GM12878 (cell line): ENCODE data around the gene TENT4B. TPM values are rescaled to one million over a fixed set of nuclear protein-coding genes. Genes with fewer than 3 reads are reported as not detected.

ENCODE experiments used
- ATAC-seq: fragments of 200-7000 bp; cut with Tn5 transposase; 3 replicates; pipeline ENCODE4 v1.9.1; 2020; ENCODE audit warnings: mild to moderate bottlenecking, moderate library complexity
- BruUV-seq: library from RNA; stranded (reverse); fragments of 400-500 nt; replicated peaks from 2 replicates; lab custom pipeline; 2021; lab: Mats Ljungman, UMichigan
- CTCF ChIA-PET: fragments of 300-600 bp; sonication (Branson Sonifier 250); formaldehyde crosslinking; extraction: SDS; loops from one replicate; lab custom pipeline; 2021; ENCODE audit warnings: inconsistent platforms; lab: Yijun Ruan, JAX
- POLR2A ChIA-PET: fragments of 350-600 bp; formaldehyde crosslinking; extraction: SDS; loops from one replicate; lab custom pipeline; 2021; ENCODE audit warnings: inconsistent platforms; lab: Charles Lee
- RAD21 ChIA-PET: fragments of 300-600 bp; sonication (Branson Sonifier 250); formaldehyde crosslinking; loops from one replicate; lab custom pipeline; 2023; ENCODE audit warnings: antibody characterized with exemption; ENCODE audit not compliant: unreplicated experiment; lab: Charles Lee
- SMC1A ChIA-PET: fragments of 300-600 bp; sonication (Branson Sonifier 250); formaldehyde crosslinking; loops from one replicate; lab custom pipeline; 2023; ENCODE audit not compliant: unreplicated experiment, uncharacterized antibody; lab: Charles Lee
- DNase-seq: peaks from one replicate; pipeline ENCODE4 v3.0.0-alpha.2; 2011; ENCODE audit warnings: low read depth, low spot score
- FAIRE-seq: peaks from 3 replicates; lab custom pipeline; 2011; peaks lifted over from hg19 to GRCh38; lab: Jason Lieb, UNC
- H2AFZ ChIP-seq: 2 replicates; pipeline ENCODE4 v1.6.0; 2011; ENCODE audit warnings: low read depth, low read length, control low read depth; ENCODE audit not compliant: control insufficient read depth
- H3K27ac ChIP-seq: 2 replicates; pipeline ENCODE4 v1.5.1; 2011; ENCODE audit warnings: control low read depth; ENCODE audit not compliant: control insufficient read depth, insufficient read depth
- H3K27me3 ChIP-seq, 2 experiments: replicated peaks in 1 of 2; 2 replicates each; pipeline versions ENCODE4 v1.6.0 to v1.6.1; 2011; ENCODE audit warnings: low read length in 1 of 2; ENCODE audit not compliant: control insufficient read depth in 2 of 2, insufficient read depth in 2 of 2
- H3K36me3 ChIP-seq, 2 experiments: 2 replicates each; pipeline ENCODE4 v1.5.1; 2011; ENCODE audit warnings: low read length in 1 of 2; ENCODE audit not compliant: control insufficient read depth in 2 of 2, insufficient read depth in 2 of 2
- H3K4me1 ChIP-seq: 2 replicates; pipeline ENCODE4 v1.6.1; 2011; ENCODE audit warnings: mild to moderate bottlenecking, low read length, moderate library complexity, mixed read lengths; ENCODE audit not compliant: control insufficient read depth, insufficient read depth
- H3K4me2 ChIP-seq: 2 replicates; pipeline ENCODE4 v1.6.0; 2011; ENCODE audit warnings: control low read depth; ENCODE audit not compliant: control insufficient read depth, insufficient read depth
- H3K4me3 ChIP-seq: fragments of 200-600 bp; sonication (generic); 2 replicates; pipeline ENCODE4 v1.5.1; 2016
- H3K79me2 ChIP-seq: 2 replicates; pipeline ENCODE4 v1.6.0; 2011; ENCODE audit warnings: low read length; ENCODE audit not compliant: control insufficient read depth, insufficient read depth
- H3K9ac ChIP-seq: 2 replicates; pipeline ENCODE4 v1.8.0; 2011; ENCODE audit warnings: low read length, control low read depth, mixed read lengths; ENCODE audit not compliant: control insufficient read depth, insufficient read depth
- H3K9me3 ChIP-seq: replicated peaks from 3 replicates; pipeline ENCODE4 v1.5.1; 2011; ENCODE audit warnings: mild to moderate bottlenecking, low read length; ENCODE audit not compliant: control insufficient read depth, insufficient read depth
- H4K20me1 ChIP-seq: 2 replicates; pipeline ENCODE4 v1.6.0; 2011; ENCODE audit not compliant: control insufficient read depth, insufficient read depth
- BMI1 ChIP-seq: fragments of 450-650 bp; IDR thresholded peaks from 2 replicates; pipeline ENCODE4 v1.6.1; 2016; ENCODE audit warnings: mild to moderate bottlenecking, moderate library complexity, borderline replicate concordance
- ESRRA ChIP-seq: IDR thresholded peaks from 2 replicates; pipeline ENCODE4 v1.6.1; 2012; ENCODE audit warnings: mild to moderate bottlenecking, low read length, improper control_type of control experiment
- HCFC1 ChIP-seq: fragments of 150-350 bp; IDR thresholded peaks from 2 replicates; pipeline ENCODE4 v1.6.1; 2014; ENCODE audit warnings: low read length
- LARP7 ChIP-seq: fragments of 450-650 bp; IDR thresholded peaks from 2 replicates; pipeline ENCODE4 v1.6.1; 2017; ENCODE audit warnings: mild to moderate bottlenecking
- NBN ChIP-seq: fragments of 450-650 bp; IDR thresholded peaks from 2 replicates; pipeline ENCODE4 v1.6.1; 2016
- NR2C1 ChIP-seq: fragments of 450-650 bp; IDR thresholded peaks from 2 replicates; pipeline ENCODE4 v1.6.1; 2017; ENCODE audit warnings: antibody characterized with exemption, mild to moderate bottlenecking, moderate library complexity
- PAX8 ChIP-seq: fragments of 450-650 bp; IDR thresholded peaks from 2 replicates; pipeline ENCODE4 v1.6.1; 2017; ENCODE audit warnings: mild to moderate bottlenecking, moderate library complexity
- SREBF2 ChIP-seq: IDR thresholded peaks from 2 replicates; pipeline ENCODE4 v1.6.1; 2012; ENCODE audit warnings: mild to moderate bottlenecking, low read length
- YBX1 ChIP-seq: fragments of 450-650 bp; IDR thresholded peaks from 2 replicates; pipeline ENCODE4 v1.6.1; 2016; ENCODE audit warnings: antibody characterized with exemption
- ZSCAN29 ChIP-seq: fragments of 450-650 bp; IDR thresholded peaks from 2 replicates; pipeline ENCODE4 v1.6.1; 2017; ENCODE audit warnings: mild to moderate bottlenecking, moderate library complexity
- WGBS: methylation state at CpG from one replicate; pipeline ENCODE4 v1.1.6; 2016; ENCODE audit warnings: low lambda C conversion rate; ENCODE audit not compliant: insufficient replicate concordance, insufficient coverage; ENCODE audit errors: missing lambda C conversion rate; 5-methylcytosine and 5-hydroxymethylcytosine counted together
- in situ Hi-C: fragments of 300-500 bp; cut with MboI; formaldehyde crosslinking; loops from 9 replicates; pipeline ENCODE4 v1.14.3; 2018; ENCODE audit warnings: mixed read lengths
- intact Hi-C: fragments of 100-400 bp; cut with micrococcal nuclease; formaldehyde crosslinking; loops from one replicate; pipeline ENCODE4 v1.14.2; 2022; ENCODE audit not compliant: unreplicated experiment
- polyA plus RNA-seq, 11 experiments: library from polyadenylated mRNA; depleted of rRNA in 4 of 11; unstranded in 6 of 11; stranded (reverse) in 5 of 11; fragments of >200 nt; fragmentation: Nextera tagmentation in 4 of 11; fragmentation: Illumina TruSeq in 1 of 11; extraction: Ambion mirVana in 4 of 11; extraction: Trizol in 1 of 11; gene quantifications; 1 replicate in 1 of 11; 2 replicates in 10 of 11; pipeline versions ENCODE4 v1.2.1 to v1.2.3, GENCODE V29; 2011 to 2016; ENCODE audit warnings: inconsistent platforms in 2 of 11, missing spikeins in 2 of 11, low read depth in 1 of 11
- total RNA-seq, 4 experiments: library from RNA; depleted of rRNA in 3 of 4; stranded (reverse); fragments of >200 nt in 3 of 4; fragmentation: Illumina TruSeq in 1 of 4; extraction: Trizol in 1 of 4; gene quantifications; 2 replicates each; pipeline versions ENCODE4 v1.2.1 to v1.2.3, GENCODE V29; 2013 to 2021
- TF ChIP-seq, protein P1 (sequence below): IDR thresholded peaks from 2 replicates; pipeline ENCODE4 v1.6.1; 2012; ENCODE audit warnings: low read depth, low read length, improper control_type of control experiment
- TF ChIP-seq, protein P2 (sequence below), 3 experiments: IDR thresholded peaks in 2 of 3; conservative IDR thresholded peaks in 1 of 3; 2 replicates each; pipeline ENCODE4 v1.5.1; 2011; ENCODE audit warnings: low read depth in 3 of 3, low read length in 3 of 3, mild to moderate bottlenecking in 3 of 3, control low read depth in 2 of 3, moderate library complexity in 2 of 3, inconsistent platforms in 1 of 3, mixed read lengths in 1 of 3; ENCODE audit not compliant: control insufficient read depth in 2 of 3, insufficient read depth in 1 of 3; ENCODE audit errors: extremely low read depth in 1 of 3
- TF ChIP-seq, protein P3 (sequence below): IDR thresholded peaks from 2 replicates; pipeline ENCODE4 v1.6.1; 2011; ENCODE audit warnings: borderline replicate concordance, low read depth, mild to moderate bottlenecking, moderate library complexity, low read length; ENCODE audit not compliant: insufficient read depth, poor library complexity, severe bottlenecking

The TENT4B gene
- total and polyA plus RNA-seq, 10 of the 15 experiments (the other 5 are each of a cell fraction or from before 2014, with no cell fraction given): 4.4 to 16.7 (median 10.8) TPM

DNA sequence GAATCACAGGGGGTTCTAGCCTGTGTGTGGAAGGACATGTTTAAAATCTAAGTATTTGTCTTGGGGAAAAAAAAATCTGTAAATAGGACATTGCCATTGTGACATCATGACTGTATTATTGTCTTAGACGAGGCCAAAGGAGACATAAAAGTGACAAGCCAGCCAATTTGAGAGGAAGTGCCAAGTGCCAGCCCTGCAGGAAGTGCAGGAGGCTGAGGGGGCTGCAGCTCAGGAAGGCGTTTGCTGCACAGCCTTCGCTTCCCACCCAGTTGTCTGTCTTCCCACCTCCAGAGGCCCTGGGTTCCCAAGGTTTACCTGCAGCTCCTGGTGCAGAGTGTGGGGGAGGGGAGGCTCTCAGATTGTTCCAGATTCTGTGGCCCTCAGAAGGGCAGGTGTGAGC lies 114.5 kb downstream of the TENT4B start (continued):
- TF ChIP-seq LARP7 (no peak), PAX8 (no peak), YBX1 (no peak)

DNA sequence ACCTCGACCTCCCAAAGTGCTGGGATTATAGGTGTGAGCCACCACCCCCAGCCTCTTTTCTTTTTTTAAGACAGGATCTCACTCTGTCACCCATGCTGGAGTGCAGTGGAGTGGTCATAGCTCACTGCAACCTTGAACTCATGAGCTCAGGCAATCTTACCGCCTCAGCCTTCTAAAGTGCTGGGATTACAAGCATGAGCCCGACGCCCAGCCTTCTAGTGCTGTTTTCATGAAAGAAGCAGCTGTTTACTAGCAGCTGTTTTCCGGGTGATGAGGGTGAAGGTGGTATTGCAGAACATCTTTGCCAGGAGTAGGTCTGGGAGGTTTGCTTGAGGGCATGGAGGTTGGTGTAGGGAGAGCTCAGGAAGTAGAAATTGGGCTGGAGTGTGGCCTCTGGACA lies 115.2 kb downstream of the TENT4B start:
- no peak overlapping the region for H3K27ac ChIP-seq
- ATAC-seq (no peak), DNase-seq (no peak), FAIRE-seq (no peak)
- ChIA-PET RAD21 (interaction anchor here (1.1 to 1.6 kb wide), 3 partner anchors 11 to 86 kb away, joined by 3 to 5 read pairs (median 5); no protein-coding TSS in a partner anchor), SMC1A (interaction anchor here (0.8 to 6.7 kb wide), 4 partner anchors 13 to 107 kb away, joined by 3 to 73 read pairs (median 4); no protein-coding TSS in a partner anchor), CTCF (interaction anchor here (0.5 to 1.8 kb wide), 6 partner anchors 11 to 538 kb away, joined by 3 to 4 read pairs (median 4); partner anchors contain the start of gene CNEP1R1), POLR2A (interaction anchor here (1.3 to 2.7 kb wide), 2 partner anchors 11 to 14 kb away, joined by 4 to 13 read pairs; no protein-coding TSS in a partner anchor)
- H3K27me3 ChIP-seq: no peaks in the 10 kb centered on the region
- intact Hi-C loops (no loop called here), in situ Hi-C loops (no loop called here)
- no peak overlapping the region; the same call in 1 of the 2 replicates for H3K4me2 ChIP-seq
- H3K9ac ChIP-seq: no peak overlapping the region
- TF ChIP-seq, protein P1, sequence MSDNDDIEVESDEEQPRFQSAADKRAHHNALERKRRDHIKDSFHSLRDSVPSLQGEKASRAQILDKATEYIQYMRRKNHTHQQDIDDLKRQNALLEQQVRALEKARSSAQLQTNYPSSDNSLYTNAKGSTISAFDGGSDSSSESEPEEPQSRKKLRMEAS: no peak
- no peak for TF ChIP-seq PAX8
- no peak for TF ChIP-seq NR2C1
- TF ChIP-seq NBN: no peak
- no peak for TF ChIP-seq ZSCAN29
- TF ChIP-seq, protein P2, sequence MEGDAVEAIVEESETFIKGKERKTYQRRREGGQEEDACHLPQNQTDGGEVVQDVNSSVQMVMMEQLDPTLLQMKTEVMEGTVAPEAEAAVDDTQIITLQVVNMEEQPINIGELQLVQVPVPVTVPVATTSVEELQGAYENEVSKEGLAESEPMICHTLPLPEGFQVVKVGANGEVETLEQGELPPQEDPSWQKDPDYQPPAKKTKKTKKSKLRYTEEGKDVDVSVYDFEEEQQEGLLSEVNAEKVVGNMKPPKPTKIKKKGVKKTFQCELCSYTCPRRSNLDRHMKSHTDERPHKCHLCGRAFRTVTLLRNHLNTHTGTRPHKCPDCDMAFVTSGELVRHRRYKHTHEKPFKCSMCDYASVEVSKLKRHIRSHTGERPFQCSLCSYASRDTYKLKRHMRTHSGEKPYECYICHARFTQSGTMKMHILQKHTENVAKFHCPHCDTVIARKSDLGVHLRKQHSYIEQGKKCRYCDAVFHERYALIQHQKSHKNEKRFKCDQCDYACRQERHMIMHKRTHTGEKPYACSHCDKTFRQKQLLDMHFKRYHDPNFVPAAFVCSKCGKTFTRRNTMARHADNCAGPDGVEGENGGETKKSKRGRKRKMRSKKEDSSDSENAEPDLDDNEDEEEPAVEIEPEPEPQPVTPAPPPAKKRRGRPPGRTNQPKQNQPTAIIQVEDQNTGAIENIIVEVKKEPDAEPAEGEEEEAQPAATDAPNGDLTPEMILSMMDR (IDR thresholded peaks at IDR 0.05 in 2 of 3, conservative IDR thresholded peaks at IDR 0.05 in 1 of 3; ENCODE audit: control insufficient read depth in 2 of 3, extremely low read depth in 1 of 3, insufficient read depth in 1 of 3, low read depth in 3 of 3, low read length in 3 of 3): no peak
- no peak for TF ChIP-seq SREBF2
- TF ChIP-seq ESRRA: no peak
- TF ChIP-seq BMI1: no peak
- TF ChIP-seq HCFC1: no peak
- TF ChIP-seq, protein P3, sequence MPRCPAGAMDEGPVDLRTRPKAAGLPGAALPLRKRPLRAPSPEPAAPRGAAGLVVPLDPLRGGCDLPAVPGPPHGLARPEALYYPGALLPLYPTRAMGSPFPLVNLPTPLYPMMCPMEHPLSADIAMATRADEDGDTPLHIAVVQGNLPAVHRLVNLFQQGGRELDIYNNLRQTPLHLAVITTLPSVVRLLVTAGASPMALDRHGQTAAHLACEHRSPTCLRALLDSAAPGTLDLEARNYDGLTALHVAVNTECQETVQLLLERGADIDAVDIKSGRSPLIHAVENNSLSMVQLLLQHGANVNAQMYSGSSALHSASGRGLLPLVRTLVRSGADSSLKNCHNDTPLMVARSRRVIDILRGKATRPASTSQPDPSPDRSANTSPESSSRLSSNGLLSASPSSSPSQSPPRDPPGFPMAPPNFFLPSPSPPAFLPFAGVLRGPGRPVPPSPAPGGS: no peak
- no peak overlapping the region for H3K4me3 ChIP-seq
- H3K36me3 ChIP-seq: 0 out of 4 replicates have a peak, but pooled peaks cover 0 to 2% of the 10 kb centered on the region in 2 experiments
- BruUV-seq: no TSS peak
- no peaks in the 10 kb centered on the region for H4K20me1 ChIP-seq
- no peak overlapping the region for H2AFZ ChIP-seq
- peaks cover 39% of the 10 kb centered on the region for H3K4me1 ChIP-seq
- no peaks in the 10 kb centered on the region for H3K9me3 ChIP-seq
- 79% methylated on average over 5 of the region's 5 CpGs for WGBS
- peaks cover 27% of the 10 kb centered on the region for H3K79me2 ChIP-seq
